SJCRH30 (cell line): Measurements from ENCODE around the gene ZGRF1. TPM values are rescaled to one million over a fixed set of nuclear protein-coding genes. Genes with fewer than 3 reads are reported as not detected.
A peak's percentile ranks its signal among the peaks of the same experiment; 100 is the strongest.
"Not testable (repeated sequence)": the region's sequence is repeated elsewhere in the genome, so short reads cannot be mapped to it uniquely, and the experiment has no call there.

Source experiments
- DNase-seq, 2 experiments: peaks; one replicate each; pipeline ENCODE4 v3.0.0-alpha.2; 2015 to 2020
- H3K27ac ChIP-seq: fragments of 250-450 bp; sonication (Bioruptor Pico); 2 replicates; pipeline ENCODE4 v1.5.1; 2020; ENCODE audit warnings: mild to moderate bottlenecking, moderate library complexity
- H3K27me3 ChIP-seq: fragments of 250-450 bp; sonication (Bioruptor Pico); 2 replicates; pipeline ENCODE4 v1.5.1; 2020; ENCODE audit warnings: mild to moderate bottlenecking, moderate library complexity
- H3K36me3 ChIP-seq: fragments of 250-450 bp; sonication (Bioruptor Pico); 2 replicates; pipeline ENCODE4 v1.5.1; 2020; ENCODE audit warnings: mild to moderate bottlenecking, moderate library complexity
- H3K4me1 ChIP-seq: fragments of 250-450 bp; sonication (Bioruptor Pico); 2 replicates; pipeline ENCODE4 v1.5.1; 2020; ENCODE audit warnings: mild to moderate bottlenecking, moderate library complexity
- H3K4me3 ChIP-seq: fragments of 250-450 bp; sonication (Bioruptor Pico); 2 replicates; pipeline ENCODE4 v1.5.1; 2020; ENCODE audit warnings: mild to moderate bottlenecking, moderate library complexity
- H3K9me3 ChIP-seq: fragments of 250-450 bp; sonication (Bioruptor Pico); replicated peaks from 2 replicates; pipeline ENCODE4 v1.5.1; 2020; ENCODE audit warnings: mild to moderate bottlenecking, moderate library complexity
- total RNA-seq: library from RNA; depleted of rRNA; stranded (reverse); fragments of >200 nt; shearing (Covaris generic); gene quantifications from 2 replicates; pipeline ENCODE4 v1.2.3, GENCODE V29; 2014

Gene ZGRF1
- total RNA-seq, 1 experiment from 2014 or later, result 42.0 TPM

GRCh38 chr4:112546476-112546875 lies 90.2 kb downstream of the ZGRF1 start:
- Histone ChIP-seq H3K9me3 (no peaks in the 10 kb centered on the region), H3K36me3 (no peaks in the 10 kb centered on the region; the same call in none of the 2 replicates), H3K27ac (no peak overlapping the region), H3K4me1 (no peaks in the 10 kb centered on the region), H3K4me3 (no peak overlapping the region), H3K27me3 (no peaks in the 10 kb centered on the region)
- no peak for DNase-seq

GRCh38 chr4:112545346-112545745 lies 91.4 kb downstream of the ZGRF1 start:
- Histone ChIP-seq H3K27me3 (no peaks in the 10 kb centered on the region), H3K27ac (no peak overlapping the region), H3K4me1 (no peaks in the 10 kb centered on the region), H3K4me3 (no peak overlapping the region), H3K9me3 (no peaks in the 10 kb centered on the region), H3K36me3 (peaks cover under 1% of the 10 kb centered on the region)
- no peak for DNase-seq

DNA sequence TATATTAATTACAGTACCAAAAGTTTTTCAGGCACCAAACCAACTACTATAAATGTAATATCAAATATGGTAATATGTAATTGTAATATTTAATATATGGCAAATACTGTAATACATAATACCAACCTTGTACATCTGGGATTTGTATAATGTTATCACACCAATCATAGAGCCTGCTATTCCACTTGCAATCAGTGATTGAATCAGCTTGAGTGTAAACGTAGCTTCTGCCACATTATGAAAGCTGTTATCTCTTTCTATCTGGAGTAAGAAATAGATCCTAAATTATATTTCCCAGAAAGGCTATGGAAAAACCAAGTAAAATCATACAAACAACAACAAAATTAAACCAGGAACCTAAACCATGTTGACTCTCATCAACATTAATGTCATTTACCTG lies 96.0 kb downstream of the ZGRF1 start:
- H3K4me1 ChIP-seq, result no peaks in the 10 kb centered on the region
- H3K36me3 ChIP-seq, result peaks cover 4% of the 10 kb centered on the region
- DNase-seq, result no peak
- H3K9me3 ChIP-seq, result no peaks in the 10 kb centered on the region
- no peak overlapping the region for H3K27ac ChIP-seq
- H3K4me3 ChIP-seq, result no peak overlapping the region
- H3K27me3 ChIP-seq, result no peaks in the 10 kb centered on the region

GRCh38 chr4:112536123-112536522 lies 100.6 kb downstream of the ZGRF1 start:
- Histone ChIP-seq H3K27me3 (no peaks in the 10 kb centered on the region), H3K36me3 (peaks cover 4% of the 10 kb centered on the region; the same call in 1 of the 2 replicates), H3K27ac (no peak overlapping the region), H3K9me3 (no peaks in the 10 kb centered on the region), H3K4me3 (no peak overlapping the region), H3K4me1 (no peaks in the 10 kb centered on the region)
- no peak for DNase-seq

DNA sequence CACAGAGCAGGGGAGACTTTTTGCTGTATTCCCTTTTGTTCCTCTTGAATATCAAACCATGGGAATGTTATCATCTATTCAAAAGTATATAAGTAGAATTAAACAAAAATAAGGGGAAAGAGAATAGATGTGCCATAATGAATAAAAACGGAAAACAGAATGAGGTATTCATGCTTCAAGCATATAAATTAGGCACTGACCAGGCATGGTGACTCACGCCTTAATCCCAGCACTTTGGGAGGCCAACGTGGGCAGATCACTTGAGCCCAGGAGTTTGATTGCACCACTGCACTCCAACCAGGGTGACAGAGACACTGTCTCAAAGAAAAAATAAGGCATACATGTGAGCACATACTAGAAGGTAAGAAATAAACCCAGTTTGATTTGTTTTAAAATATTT lies 104.4 kb downstream of the ZGRF1 start:
- Histone ChIP-seq H3K36me3 (no peaks in the 10 kb centered on the region), H3K27me3 (no peaks in the 10 kb centered on the region), H3K27ac (no peak overlapping the region), H3K4me1 (no peaks in the 10 kb centered on the region), H3K9me3 (no peaks in the 10 kb centered on the region), H3K4me3 (no peak overlapping the region)
- peak; percentile 36 to 47 for DNase-seq

DNA sequence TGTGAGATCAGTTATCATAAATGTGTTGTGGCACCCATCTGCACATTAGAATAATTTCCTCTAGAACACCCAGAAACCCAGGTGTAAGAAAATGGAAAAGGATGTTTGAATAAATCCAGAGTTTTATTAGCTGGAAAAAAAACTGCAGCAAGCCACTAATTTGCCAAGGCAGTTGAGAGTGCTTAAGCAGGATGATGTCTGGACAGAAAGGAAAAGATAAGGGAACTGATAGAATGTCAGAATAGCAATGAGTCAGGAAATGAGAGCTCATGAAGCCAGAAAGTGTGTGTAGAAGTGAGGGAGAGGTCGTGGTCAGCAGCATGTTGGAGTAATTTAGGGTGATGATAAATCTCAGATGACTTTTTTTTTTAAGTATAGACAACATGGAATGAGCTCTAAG lies 105.6 kb downstream of the ZGRF1 start:
- H3K27me3 ChIP-seq, result no peaks in the 10 kb centered on the region
- H3K4me1 ChIP-seq, result no peaks in the 10 kb centered on the region; the same call in 1 of the 2 replicates
- H3K36me3 ChIP-seq, result no peaks in the 10 kb centered on the region
- H3K27ac ChIP-seq, result no peak overlapping the region
- H3K4me3 ChIP-seq, result no peak overlapping the region
- DNase-seq, result no peak
- no peaks in the 10 kb centered on the region for H3K9me3 ChIP-seq

GRCh38 chr4:112526061-112526460 lies 110.6 kb downstream of the ZGRF1 start:
- Histone ChIP-seq H3K9me3 (no peaks in the 10 kb centered on the region), H3K27ac (no peak overlapping the region), H3K36me3 (no peaks in the 10 kb centered on the region), H3K27me3 (no peaks in the 10 kb centered on the region), H3K4me3 (no peak overlapping the region), H3K4me1 (no peaks in the 10 kb centered on the region; the same call in 1 of the 2 replicates)
- no peak for DNase-seq

- no peak overlapping the region for H3K27ac ChIP-seq
- H3K9me3 ChIP-seq, result no peaks in the 10 kb centered on the region
- no peaks in the 10 kb centered on the region for H3K36me3 ChIP-seq
- no peaks in the 10 kb centered on the region for H3K27me3 ChIP-seq
- H3K4me3 ChIP-seq, result peak overlapping the region; percentile 36
- H3K4me1 ChIP-seq, result no peaks in the 10 kb centered on the region; the same call in 1 of the 2 replicates
- DNase-seq, result peak; percentile 48 to 57
Observed at GRCh38 chr4:112523764-112524505, 112.8 kb downstream of the ZGRF1 start.

DNA sequence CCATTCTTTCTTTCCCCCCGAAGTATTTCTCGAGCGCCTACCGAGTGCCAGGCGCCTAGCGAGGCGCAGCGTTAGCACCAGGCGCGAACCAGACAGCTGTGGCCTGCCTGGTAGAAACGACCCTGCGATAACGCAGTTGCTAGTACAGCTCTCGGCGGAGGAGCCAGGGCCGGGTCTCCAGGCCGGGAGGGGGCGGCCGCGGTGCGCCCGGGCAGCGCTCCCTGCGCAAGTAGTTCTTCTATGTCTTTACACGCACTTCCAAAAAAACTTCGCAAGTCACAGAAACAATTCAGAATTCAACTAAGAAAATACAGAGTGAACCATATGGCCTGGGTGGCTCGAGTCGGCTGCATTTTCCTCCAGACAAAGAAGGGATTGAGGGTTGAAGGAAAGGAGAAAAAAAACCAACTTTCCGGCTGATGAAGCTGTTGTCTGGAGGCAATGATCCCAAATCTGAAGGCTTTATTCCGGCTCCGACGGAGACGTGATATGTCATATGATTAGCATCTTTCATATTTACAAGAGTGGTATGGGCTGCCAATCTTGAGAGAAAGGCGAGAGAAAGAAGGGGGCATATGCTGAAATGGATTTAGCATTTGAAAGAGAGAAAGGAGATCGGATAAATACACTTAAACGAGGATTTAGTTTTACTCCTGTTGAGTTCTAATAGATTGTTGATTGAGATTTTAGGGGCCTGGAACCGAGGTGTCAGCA lies 113.5 kb downstream of the ZGRF1 start:
- Histone ChIP-seq H3K4me3 (peak overlapping the region; percentile 36), H3K36me3 (no peaks in the 10 kb centered on the region), H3K4me1 (no peaks in the 10 kb centered on the region; the same call in 1 of the 2 replicates), H3K27me3 (no peaks in the 10 kb centered on the region), H3K27ac (no peak overlapping the region), H3K9me3 (no peaks in the 10 kb centered on the region)
- peak in 1 of 2 experiments; percentile 23 for DNase-seq

DNA sequence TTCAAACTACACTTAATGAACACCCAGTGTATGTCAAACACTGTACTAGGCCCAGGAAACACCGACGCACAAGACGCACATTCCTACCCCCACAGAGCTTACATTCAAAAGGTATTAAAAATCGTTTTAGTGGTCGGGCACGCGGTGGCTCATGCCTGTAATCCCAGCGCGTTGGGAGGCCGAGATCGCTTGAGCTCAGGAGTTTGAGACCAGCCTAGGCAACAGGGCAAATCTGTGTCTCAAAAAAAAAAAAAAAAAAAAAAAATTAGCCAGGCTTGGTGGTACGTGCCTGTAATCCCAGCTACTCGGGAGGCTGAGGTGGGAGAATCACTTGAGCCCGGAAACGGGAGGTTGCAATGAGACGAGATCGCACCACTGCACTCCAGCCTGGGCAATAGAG lies 114.3 kb downstream of the ZGRF1 start:
- H3K27me3 ChIP-seq, H3K27ac ChIP-seq, H3K4me3 ChIP-seq, DNase-seq, H3K9me3 ChIP-seq, H3K4me1 ChIP-seq, H3K36me3 ChIP-seq: not testable (repeated sequence)

DNA sequence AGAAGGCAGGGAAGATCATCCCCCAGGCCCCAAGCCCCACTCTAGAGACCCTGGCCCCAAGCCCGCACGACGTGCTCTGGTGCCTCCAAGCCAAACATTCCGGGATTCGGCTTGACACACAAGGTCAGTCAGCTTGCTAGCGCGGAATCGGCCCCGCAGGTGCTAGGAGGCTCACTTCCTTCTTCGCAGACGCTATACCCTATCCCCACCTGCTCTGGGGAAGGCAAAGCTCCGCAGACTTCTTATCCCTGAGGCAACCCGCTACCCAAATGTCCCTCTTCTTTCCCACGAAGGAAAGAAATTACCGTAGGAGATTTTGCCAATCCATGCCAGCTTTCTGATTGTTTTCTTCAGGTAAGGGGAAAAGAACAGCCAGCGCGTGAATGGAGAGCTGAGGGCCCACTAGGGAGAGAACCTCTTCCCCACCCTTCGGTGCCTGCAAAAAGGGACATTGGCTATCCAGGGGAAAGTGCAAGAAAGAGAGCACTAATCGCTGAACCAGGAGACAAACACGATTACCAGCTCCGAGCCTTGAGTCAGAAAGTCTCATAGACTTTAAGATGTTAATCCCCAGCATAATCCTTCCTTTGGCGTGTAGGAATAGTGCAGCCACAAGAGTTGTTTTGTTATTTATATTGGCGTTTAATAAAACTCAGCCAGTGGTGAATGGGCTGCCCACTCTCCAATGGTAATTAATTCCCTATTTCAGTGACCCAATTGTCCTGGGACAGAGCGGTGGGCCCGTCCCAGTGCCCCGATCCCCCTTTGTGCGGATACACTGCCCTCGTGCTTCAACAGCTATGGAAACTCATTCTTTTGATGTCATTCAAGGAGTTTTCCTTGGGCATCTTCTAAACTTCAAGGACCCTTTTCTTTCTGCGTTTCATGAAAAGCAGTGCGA lies 115.3 kb downstream of the ZGRF1 start:
- H3K4me3 ChIP-seq, result no peak overlapping the region
- H3K4me1 ChIP-seq, result no peaks in the 10 kb centered on the region
- H3K36me3 ChIP-seq, result no peaks in the 10 kb centered on the region
- no peak overlapping the region for H3K27ac ChIP-seq
- no peaks in the 10 kb centered on the region for H3K9me3 ChIP-seq
- DNase-seq, result no peak
- H3K27me3 ChIP-seq, result no peaks in the 10 kb centered on the region

- H3K27me3 ChIP-seq, result no peaks in the 10 kb centered on the region
- no peak overlapping the region for H3K4me3 ChIP-seq
- no peak overlapping the region for H3K27ac ChIP-seq
- no peak for DNase-seq
- no peaks in the 10 kb centered on the region for H3K9me3 ChIP-seq
- H3K36me3 ChIP-seq, result no peaks in the 10 kb centered on the region
- no peaks in the 10 kb centered on the region for H3K4me1 ChIP-seq
Observed at GRCh38 chr4:112520598-112521122, 116.0 kb downstream of the ZGRF1 start.

DNA sequence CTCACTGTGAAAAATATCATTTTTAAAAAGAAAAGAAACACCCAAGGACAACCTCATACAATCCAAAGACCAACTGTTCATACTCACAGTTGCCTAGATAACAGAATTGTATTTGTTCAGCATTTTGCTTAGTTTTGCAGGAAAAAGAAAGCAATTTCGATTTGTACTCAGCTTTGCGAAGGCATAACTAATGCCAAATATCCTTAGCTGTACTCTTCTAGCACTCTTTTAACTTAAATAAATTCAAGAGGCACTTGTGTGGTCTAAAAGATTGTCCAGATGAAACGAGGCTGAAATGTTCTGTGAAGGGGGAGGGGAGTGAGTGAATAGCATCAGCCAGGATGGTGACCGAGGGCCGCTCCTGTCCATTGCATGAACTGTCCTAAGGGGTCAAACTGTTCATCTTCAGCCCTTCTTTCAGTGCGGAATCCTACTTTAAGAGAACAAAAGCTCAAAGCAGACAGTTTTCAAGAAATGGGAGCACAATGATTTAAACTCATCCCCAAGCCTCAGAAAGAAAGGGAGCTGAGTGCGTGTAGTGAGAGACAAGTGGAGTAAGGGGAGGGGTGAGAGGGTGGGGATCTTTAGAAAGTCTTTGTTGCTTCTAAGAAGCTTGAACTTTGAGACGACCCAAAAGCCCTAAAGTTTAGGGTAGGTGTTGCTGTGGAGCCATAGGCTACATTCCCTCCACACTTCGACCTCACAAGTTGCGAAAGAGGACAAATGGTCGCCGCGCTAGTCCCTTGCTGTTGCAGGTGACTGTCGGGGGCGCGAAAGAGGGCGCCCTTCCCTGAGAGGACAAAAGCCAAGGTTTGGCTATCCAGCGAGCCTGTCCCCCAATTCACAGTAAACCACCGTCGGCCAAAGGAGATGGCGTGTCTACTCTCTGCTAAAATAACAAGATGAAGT lies 116.8 kb downstream of the ZGRF1 start:
- no peaks in the 10 kb centered on the region for H3K4me1 ChIP-seq
- no peak overlapping the region for H3K4me3 ChIP-seq
- no peak overlapping the region for H3K27ac ChIP-seq
- no peaks in the 10 kb centered on the region for H3K27me3 ChIP-seq
- no peak for DNase-seq
- no peaks in the 10 kb centered on the region for H3K9me3 ChIP-seq
- H3K36me3 ChIP-seq, result no peaks in the 10 kb centered on the region

DNA sequence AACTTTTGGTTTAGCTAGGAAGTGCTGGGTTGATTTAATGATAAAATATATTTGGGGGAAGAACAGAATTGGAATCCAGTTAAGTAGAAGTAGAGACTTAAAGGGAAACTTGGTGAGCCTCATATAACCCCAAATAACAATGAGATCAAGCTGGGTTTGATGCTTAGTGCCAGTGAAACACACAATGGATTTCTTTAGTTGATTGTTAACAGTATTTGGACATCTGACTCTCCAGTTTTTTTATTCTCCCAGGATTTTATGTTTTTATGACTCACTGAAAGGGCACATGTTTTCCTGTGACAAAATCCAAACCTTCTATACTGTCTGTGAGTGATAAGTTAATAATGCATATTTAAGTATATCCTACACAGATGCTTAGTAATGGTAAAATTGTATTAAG lies 118.0 kb downstream of the ZGRF1 start:
- H3K4me1 ChIP-seq, result peaks cover 3% of the 10 kb centered on the region; the same call in 1 of the 2 replicates
- peaks cover 5% of the 10 kb centered on the region; the same call in 1 of the 2 replicates for H3K27me3 ChIP-seq
- H3K27ac ChIP-seq, result no peak overlapping the region
- H3K9me3 ChIP-seq, result no peaks in the 10 kb centered on the region
- DNase-seq, result no peak
- no peaks in the 10 kb centered on the region for H3K36me3 ChIP-seq
- H3K4me3 ChIP-seq, result no peak overlapping the region
